Inflammatory macrophage treated with lipopolysaccharide for 1 hour (primary cell): ENCODE measurements around the gene DRD2.
"Not testable (repeated sequence)": the region's sequence is repeated elsewhere in the genome, so short reads cannot be mapped to it uniquely, and the experiment has no call there.

Experiments used
- DNase-seq, 2 donors: peaks; one replicate each; pipeline ENCODE4 v3.0.0-alpha.2; 2020 to 2022

DRD2 gene

DNA sequence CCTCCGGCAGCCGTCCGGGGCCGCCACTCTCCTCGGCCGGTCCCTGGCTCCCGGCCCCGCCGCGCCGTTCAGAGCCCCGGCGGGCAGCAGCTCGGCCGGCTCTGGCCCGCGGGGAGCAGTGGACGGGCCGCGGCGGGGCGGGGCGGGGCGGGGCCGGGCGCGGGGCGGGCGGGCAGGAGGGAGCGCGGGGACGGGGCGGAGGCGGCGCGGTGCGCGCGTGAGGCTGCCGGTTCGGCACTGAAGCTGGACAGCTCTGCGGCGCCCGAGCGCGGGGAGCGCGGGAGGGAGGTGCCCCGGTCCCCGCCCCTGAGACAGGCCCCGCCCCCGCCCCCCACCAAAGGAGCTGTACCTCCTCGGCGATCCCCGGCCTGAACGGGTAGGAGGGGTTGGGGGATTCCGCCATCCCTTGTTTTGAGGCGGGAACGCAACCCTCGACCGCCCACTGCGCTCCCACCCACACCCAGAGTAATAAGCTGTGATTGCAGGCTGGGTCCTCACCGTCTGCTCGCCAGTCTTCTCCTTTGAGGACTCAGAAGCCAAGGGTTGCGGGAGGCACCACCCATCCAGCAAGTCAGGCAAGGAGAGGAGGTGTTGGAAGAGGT, at the start of gene DRD2:
Gene DRD2, minus strand, starts transcription at position 239 of the 602 bp plus-strand sequence. CDS start 50,747 bp downstream, outside the sequence.
- DNase-seq: no peak

DNA sequence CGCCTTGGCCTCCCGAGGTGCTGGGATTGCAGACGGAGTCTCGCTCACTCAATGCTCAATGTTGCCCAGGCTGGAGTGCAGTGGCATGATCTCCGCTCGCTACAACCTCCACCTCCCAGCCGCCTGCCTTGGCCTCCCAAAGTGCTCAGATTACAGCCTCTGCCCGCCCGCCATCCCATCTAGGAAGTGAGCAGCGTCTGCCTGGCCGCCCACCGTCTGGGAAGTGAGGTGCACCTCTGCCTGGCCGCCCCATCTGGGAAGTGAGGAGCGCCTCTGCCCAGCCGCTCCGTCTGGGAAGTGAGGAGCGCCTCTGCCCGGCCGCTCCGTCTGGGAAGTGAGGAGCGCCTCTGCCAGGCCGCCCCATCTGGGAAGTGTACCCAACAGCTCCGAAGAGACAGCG, 48.7 kb upstream of the DRD2 start:
- DNase-seq: not testable (repeated sequence)

DNA sequence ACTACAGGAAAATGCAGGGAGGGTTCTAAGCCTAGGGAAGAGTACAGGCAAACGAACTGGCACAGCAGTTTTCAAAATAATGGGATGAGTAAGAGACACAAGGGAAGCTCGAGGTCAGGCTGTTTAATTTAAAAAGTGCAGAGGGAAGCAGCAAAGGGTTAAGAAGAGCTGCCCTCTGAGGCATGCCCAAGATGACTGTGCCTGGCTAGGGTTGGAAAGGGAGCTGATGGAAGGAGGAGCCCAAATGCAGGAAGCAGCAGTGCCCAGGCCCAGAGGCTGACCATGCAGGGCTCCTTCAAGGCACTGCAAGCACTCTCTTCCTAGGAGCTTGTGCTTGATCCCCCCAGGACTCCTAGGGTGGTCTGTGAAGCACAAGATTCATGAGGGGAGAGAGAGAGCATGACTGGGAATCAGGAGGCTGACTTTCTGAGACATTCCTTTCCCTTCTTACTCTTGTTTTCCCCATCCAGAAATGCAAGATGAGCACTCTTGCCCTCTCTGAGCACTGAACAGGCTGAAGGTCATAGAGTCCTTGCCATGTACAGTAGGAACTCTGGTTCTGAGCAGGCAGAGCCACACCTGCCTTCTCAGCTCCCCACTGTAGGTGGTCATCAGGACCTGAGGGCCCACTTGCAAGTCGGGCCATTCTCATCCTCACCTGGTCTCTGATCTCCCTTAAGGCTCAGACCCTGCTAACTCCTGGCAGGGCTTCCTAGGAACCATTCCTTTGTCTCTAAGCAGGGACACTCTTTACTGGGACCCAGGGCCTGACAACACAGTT, 46.7 kb upstream of the DRD2 start:
- no peak for DNase-seq

DNA sequence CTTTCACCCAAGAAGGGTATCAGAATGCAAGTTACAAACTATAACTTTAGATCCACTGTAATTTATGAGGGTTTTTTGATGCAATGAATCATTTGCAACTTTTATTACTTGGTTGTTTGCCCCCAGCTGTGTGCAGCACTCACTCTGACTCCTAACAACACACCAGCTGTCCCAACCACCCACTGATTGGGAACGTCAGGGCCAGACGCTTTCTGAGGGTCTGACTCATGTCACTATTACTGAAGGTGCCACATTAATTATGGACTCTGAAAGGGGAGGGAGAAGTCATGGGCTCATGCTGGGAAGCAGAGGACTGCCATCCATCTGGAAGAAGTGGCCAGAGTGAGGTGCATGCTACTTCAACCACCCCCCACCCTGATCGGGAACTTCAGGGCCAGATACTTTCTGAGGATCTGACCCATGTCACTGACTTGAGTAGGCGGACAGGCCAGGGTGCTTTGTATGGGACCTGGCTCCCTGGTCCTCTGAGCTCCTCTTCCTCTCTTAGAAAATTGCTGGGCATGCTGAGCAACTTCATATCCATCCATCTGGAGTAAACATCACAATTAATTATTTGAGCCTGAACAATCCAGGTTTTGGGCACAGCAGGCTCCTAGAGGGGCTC, 44.9 kb upstream of the DRD2 start:
- DNase-seq: no peak

DNA sequence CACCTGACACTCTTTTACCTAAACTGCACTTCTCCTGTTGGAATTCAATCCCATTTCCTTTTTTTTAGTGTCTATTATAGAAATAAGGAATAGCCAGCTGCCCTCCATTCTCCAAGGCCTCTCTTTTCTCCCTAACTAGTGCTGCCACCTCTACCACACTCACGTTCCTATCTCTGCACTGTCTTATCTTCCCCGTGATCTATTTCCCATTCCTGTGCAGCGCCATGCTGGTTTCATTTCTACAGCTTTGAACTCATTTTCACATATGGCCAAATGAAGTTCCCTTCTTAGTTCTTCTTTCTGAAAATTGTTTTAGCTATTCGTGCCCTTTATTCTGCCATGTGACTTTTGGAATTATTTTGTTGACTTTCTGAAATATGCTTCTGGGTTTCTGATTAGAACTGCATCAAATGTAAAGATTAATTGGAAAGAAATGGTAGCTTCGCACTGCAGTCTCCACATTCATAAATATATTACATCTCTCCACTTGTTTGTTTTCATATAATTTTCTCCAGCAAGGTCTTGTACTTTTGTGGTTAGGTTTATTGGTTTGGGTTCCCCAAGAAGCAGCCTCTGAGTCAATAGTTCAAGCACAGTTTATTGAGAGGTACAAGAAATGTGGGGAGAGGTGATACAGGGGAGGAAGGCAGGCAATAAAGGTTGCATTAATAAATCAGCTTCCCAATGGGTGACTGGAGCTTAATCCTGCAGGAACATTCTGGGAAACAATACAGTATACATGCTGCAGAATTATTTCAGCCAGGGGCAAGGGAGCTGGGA, 43.7 kb upstream of the DRD2 start:
- no peak for DNase-seq

DNA sequence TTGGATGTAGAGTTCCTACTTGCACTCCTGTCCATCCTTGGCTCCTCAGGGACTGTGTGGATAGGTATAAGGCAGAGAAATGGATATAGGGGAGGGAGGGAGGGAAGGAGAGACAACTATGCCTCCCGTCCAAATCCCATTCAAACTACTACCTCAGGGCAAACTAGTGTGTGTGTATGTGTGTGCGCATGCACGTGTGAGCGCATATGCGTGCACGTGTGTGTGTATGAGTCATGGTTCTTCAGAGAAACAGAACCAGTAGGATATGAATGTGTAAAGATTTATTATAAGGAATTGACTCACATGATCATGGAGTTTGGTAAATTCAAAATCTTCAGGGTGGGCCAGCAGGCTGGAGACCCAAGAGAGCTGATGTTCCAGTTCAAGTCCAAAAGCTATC, 42.2 kb upstream of the DRD2 start:
- DNase-seq: no peak

DNA sequence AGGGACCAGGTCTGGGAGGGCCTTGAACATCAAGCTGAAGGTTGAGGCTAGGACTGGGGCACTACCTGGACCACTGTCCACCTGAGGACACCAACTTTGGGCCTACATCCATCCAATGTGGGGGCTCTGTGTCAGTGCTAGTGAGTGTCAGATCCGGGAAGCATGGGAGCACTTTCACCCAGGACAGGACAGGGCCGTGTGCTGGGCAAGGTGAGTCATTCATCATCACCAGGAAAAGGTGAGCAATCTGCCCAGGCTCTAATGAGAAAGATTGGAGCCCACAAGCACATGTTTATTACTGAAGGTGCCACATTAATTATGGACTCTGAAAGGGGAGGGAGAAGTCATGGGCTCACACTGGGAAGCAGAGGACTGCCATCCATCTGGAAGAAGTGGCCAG, 39.7 kb upstream of the DRD2 start:
- no peak for DNase-seq

DNA sequence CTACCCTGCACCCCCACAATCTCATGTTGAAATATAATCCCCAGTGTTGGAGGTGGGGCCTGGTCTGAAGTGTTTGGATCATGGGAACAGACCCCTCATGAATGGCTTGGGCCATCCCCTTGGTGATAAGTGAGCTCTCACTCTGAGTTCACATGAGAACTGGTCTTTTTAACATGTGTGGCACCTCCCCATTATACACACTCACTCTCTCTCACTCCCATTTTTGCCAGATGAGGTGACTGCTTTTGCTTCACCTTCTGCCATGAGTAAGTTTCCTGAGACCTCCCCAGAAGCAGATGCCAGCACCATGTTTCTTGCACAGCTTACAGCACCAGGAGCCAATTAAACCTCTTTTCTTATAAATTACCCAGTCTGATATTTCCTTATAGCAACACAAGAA, 32.1 kb upstream of the DRD2 start:
- DNase-seq: no peak

DNA sequence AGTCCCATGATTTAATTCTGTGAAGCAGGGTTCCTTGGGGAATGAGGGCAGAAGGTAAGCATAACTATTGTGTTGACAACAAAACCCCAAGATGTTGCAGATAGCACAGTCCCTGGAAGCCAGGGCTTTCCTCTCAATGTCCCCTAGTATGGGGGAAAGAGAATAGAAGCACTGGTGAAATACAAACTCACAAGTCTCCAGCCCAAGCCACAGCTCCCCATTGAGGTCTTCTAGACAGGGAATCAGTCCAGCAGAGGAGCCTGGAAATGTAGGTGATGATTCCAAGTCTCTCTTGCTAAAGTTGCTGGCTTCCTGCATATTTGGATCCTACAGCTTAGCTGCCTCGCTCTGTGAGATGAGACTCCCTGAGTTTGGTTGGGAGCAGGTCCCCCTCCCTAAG, 31.7 kb upstream of the DRD2 start:
- no peak for DNase-seq

DNA sequence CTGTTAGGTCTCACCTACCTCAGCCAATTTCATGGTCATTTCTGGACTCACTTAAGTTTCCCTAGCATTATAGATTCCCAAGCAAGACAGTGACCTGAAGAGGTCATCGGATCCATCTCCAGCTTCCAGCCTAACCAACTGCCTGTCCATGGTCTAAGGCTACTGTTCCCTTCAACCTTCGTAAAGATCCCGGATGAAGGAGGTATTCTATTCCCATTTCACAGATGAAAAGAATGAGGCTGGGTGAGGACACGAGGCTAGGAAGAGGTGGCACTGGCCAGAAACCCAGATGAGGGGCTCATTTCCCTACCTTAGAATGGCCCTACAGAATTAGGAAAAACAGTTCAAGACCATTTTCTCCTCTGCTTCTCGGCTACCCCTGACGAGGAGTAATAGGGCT, 31.3 kb upstream of the DRD2 start:
- no peak for DNase-seq

DNA sequence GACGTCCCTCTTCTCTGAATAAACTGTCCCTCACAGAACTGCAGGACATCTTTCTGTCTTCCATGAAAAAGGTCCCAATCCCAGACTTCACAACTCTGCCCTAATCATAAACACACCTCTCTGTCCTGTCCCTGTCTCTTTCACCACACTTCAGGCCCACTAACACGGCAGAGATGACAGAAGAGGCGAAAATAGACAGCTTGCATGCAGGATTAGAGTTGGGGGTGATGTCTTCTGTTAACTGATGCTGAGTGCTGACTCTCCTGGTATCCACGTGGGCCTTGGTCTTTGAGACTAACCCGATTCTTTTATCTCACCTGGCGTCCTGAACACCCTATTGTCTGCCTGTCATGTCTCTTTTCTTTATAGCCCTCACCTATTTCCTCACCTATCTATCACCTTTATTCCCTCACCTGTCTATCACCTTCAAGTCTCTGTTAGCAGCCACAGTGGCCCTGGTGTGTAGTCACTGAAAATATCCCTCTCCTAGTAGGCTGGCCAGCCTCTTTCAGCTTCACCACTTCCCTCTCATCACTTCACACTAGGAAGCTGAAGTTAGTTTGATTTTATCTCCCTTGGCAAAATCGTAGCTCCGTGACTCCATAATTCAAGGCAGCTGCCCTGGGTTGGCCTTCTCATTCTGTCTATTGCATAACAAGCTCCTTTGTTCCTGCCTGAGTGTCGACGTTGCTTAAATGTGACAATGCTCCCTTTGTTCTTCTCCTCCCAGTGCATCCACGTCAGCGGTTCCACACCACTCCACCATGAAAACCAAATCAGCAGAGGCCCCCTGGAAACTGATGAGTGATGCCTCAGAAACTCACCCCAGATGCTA, 30.6 kb upstream of the DRD2 start:
- DNase-seq: no peak

DNA sequence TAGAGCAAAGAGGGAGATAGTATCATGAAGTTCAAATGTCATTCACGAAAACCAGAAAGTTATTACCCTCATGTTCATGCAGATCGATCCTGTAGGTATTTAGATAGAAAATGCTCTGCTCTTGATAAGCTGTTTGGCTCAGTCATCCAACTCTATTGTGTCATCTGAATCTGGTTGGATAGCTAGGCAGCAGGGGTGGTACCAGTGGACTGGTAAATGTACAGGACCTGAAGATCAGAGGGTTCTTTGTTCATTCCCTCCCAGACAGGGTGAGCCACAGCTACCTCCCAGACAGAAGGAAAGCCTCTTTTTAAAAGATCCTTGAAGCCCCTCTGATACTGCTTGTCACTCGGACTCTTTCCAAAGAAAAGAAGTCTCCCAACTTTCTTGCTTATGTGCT, 29.8 kb upstream of the DRD2 start:
- no peak for DNase-seq

DNA sequence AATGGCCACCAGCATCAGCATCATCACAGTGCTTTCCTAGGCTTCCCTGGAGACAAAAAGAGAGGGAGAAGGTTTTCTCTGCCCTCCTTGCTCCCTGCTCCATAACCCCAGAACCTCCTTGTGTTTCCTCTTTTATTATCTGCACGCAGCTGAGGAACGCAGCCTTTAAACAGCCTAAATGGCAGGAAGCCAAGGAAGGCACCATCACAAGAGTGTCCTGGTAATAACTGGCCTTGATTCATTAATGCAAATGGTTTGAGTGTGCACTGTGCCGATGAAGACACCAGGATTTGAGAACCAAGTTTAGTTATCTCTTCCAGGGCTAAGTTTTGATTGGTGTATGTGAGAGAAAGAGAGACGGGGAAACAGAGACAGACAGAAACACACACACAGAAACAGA, 29.4 kb upstream of the DRD2 start:
- DNase-seq: no peak

DNA sequence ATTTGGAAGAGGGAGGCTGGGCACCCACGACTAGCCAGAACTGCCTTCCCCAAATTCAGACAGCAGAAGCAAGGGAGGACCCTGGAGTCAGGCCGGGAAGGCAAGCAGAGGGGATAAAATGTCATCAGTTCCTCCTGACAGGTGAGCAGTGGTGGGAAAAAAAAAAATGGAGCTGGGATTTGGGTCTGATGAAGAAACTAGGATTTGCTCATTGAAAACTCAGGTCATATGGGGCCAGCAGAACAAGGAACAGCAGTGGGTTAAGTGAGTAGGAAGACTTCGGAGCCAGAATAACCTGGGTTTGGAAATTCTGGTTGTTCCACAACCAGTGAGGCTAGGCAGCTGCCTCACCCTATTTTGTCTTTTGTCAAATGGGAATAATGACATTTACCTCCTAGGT, 28.9 kb upstream of the DRD2 start:
- no peak for DNase-seq

DNA sequence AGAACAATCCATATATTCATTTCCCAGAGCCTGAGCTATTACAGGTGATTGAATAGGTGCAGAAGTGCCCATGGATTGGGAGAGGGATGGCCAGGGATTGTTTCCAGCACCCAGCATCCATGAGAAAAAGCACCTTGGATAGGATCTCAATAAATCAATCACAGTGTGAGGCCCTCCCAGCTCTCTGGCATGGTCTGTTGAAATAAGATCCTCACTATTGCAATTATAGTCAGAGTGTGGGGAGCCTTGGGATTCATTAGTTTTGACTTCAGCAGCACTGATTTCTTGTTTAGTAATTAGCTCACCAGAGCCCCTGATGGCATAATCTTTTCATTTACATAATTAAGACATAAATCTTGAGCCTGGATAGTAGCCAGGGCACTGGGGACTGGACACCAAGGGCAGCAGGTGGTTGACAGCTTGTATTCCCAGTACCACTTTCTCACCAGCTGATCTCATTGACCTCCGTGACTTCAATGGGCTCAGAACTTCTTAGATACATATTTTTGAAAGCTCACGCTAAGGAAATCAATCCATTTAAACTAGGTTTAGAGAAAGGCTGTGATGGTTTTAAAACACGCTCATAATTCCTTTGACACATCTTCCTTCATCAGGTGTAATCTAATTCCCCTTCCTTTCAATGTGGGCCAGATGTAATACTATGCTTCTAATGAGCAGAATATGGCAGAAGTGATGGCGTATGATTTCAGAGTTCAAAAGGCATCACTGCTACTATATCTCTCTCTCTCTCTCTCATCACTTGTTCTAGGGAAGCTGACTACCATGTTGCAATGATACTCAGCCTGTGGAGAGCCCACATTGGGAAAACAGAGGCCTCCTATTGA, 22.1 kb upstream of the DRD2 start:
- DNase-seq: no peak

DNA sequence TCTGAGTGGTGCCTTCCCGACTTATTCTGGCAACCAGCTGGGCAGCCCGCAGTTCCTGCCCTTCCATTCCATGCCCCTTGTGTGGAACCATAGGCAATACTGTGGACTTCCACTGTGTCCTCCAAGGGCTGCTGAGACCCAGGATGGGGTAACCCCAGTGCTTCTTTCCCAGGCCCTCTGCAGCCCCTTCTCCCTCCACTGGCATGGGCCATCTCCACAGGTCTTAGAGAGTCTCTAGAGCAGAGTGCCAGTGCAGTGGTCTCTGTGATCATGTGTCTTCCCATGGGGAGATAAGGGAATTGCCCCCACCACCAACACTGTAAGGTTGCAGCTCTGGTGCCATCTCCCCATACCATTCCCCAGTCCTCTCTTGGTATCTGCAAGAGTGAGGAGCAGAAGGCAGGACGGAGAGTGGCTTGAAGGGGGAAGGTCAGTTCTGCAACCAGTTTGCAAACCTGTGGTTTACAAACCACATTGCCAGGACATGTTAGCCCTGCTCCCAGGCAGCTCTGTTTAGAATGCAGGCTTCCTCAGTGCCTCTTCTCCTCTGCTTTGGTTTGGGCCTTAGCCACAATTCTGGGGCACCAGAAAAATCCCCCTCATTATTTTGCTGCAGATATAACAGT, 20.9 kb upstream of the DRD2 start:
- DNase-seq: no peak

DNA sequence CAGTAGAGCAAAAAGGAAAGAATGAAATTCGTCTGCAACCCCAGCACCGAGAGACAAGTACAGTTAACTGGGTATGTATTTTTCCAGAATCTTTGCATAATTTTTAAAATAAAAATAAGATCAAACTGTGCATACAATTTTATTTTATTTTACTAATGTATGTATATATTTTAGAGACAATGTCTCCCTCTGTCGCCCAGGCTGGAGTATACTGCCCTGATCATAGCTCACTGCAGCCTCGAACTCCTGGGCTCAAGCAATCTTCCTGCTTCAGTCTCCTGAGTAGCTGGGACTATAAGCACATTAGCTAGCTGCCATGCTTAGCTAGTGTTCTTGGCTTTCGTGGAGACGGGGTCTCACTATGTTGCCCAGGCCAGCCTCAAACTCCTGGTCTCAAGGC, 18.8 kb upstream of the DRD2 start:
- no peak for DNase-seq

DNA sequence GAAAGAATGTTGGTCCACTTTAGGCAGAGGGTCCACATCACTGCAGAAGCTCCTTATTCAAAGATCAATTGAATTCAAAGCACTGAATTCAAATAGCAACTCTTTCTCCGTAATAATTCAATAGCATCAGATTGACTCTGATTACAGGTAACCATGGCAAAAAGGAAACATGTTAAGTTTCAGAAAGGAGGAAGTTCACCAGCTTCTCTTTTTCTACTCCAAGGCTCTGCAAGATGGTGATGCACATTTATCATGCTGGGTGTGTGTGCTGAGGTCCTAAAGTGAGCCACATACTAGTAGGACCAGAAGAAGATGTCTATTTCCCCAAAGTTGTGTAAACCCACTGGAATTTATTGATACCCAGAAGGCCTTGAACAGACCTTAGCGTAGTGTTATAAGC, 18.0 kb upstream of the DRD2 start:
- peak in 1 of 2 donors; percentile 9 for DNase-seq

DNA sequence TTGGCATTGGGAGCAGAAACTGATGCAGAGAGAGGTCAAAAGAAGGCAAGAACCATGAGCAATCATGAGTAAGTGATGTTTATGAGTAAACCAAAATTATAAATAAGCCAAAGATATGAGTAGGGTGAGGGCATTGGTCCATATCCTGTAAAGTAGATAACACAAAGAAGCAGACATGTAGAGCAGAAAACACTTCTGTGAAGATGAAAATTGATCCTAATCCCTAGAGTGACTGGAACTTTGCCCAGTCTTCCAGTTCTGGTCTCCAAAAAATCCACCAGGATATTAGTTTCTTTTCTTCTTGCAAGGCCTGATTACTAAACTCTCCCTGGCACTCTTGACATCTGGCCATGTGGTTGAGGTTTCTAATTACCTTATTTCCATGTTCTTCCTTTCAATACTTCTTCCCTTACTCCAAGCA, 13.7 kb upstream of the DRD2 start:
- DNase-seq: no peak

DNA sequence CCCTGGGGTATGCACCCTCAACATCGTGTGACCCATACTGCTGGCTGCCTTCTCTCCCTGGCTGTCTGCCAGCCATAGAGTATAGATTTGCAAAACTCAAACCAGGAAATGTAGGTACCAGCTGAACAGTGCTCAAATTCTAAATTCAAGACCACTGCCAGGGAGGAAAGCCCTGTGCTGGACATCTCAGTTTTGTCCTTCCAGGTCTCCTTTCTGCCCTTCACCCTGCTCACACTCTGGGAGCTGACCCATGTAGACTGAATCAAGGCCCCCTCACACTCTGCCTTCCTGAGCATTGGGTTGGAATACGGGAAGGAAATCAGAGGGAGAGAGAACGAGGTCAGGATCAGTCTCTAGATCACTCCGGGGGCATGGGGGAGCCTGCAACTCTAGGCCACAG, 12.4 kb upstream of the DRD2 start:
- DNase-seq: no peak

DNA sequence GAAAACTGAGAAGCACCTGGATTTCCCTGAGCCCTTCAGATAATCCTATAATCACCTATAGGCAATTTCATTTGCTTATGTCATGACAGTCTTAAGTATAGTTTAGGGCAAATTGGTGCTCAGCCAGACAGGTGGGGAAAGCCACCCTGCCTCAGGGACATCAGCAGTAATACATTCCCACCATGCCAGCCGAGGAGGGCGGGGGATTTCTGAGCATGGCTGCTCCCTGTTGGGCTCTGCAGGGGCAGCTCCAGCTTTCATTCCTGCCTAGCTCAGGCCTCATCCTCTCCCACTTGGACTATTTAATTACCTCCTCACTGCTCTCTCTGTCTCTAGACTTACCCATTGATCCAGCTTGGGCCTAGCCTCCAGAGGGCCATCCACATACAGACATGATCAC, 9.0 kb upstream of the DRD2 start:
- DNase-seq: no peak
